SK-N-SH treated with all-trans-retinoic acid at 6 μM for 48 hours (cell line): Measurements from ENCODE around the gene ST3GAL4.

ENCODE experiments used
- GLIS3 ChIP-seq: fragments of 250-450 bp; sonication (Bioruptor Pico); IDR thresholded peaks from 2 replicates; pipeline ENCODE4 v1.5.0; 2020; ENCODE audit warnings: mild to moderate bottlenecking, moderate library complexity
- PATZ1 ChIP-seq: fragments of 250-450 bp; sonication (Bioruptor Pico); IDR thresholded peaks from 2 replicates; pipeline ENCODE4 v1.8.0; 2020; ENCODE audit warnings: mild to moderate bottlenecking, moderate library complexity, borderline replicate concordance
- TOX ChIP-seq: fragments of 250-450 bp; sonication (Bioruptor Pico); IDR thresholded peaks from 2 replicates; pipeline ENCODE4 v1.8.0; 2021; ENCODE audit warnings: mild to moderate bottlenecking, moderate library complexity, borderline replicate concordance

GRCh38 chr11:126360049-126360446 is 4.6 kb downstream of the ST3GAL4 start:
- TF ChIP-seq PATZ1 = no peak
- no peak for TF ChIP-seq TOX (CRISPR knock-in tag)
- no peak for TF ChIP-seq GLIS3 (CRISPR knock-in tag)
